ENCODE results near the gene RNF157.
"Not testable (repeated sequence)": the region's sequence is repeated elsewhere in the genome, so short reads cannot be mapped to it uniquely, and the experiment has no call there.

The RNF157 gene

GRCh38 chr17:76223802-76224201 is 16.5 kb downstream of the RNF157 start:
- Histone ChIP-seq H3K9me3 (no peaks in the 10 kb centered on the region), H3K4me1 (no peaks in the 10 kb centered on the region), H3K36me3 (no peaks in the 10 kb centered on the region), H3K27me3 (no peaks in the 10 kb centered on the region), H3K4me3 (ENCODE audit: low read depth, low read length) (no peak overlapping the region)
- TF ChIP-seq CTCF (IDR thresholded peaks at IDR 0.05; ENCODE audit: low read depth, low read length), result no peak
- DNase-seq, result no peak

DNA sequence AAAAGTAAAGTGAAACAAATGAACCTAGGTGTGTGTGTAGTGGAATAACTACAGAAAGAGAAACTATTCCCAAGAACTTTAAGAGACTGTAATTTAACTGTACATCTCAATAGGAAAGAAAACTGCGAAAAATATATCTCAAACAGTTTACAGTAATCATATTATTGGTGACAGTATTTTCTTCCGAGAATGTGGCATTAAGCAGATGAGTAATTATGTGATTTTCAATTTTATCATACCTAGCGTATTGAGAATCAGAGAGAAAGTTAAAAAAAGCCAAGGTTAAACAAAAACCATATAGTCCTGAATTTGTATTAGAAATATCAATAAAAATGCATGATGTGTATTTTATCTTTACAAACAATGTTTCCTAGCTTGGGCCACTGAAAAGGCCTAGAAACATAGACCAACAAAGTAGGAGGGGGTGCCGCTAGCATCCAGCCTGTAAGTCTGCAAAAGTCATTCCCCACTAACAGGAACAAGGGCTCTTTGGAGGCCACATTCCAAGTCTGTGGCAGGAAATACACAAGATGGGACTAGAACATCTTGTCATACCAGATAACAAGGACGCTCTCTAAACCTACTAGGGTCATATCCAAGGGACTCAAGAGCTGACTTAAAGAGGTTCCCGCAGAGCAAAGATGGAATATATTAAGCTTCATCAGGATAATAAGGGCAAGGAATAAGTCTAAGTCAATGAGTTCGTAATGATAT is 20.5 kb downstream of the RNF157 start:
- Histone ChIP-seq H3K27me3 (no peaks in the 10 kb centered on the region), H3K4me3 (ENCODE audit: low read depth, low read length) (no peak overlapping the region), H3K9me3 (no peaks in the 10 kb centered on the region), H3K36me3 (no peaks in the 10 kb centered on the region), H3K4me1 (no peaks in the 10 kb centered on the region)
- no peak for TF ChIP-seq CTCF (IDR thresholded peaks at IDR 0.05; ENCODE audit: low read depth, low read length)
- DNase-seq, result no peak

GRCh38 chr17:76217081-76217480 is 23.2 kb downstream of the RNF157 start:
- Histone ChIP-seq H3K36me3 (no peaks in the 10 kb centered on the region), H3K4me1 (no peaks in the 10 kb centered on the region), H3K9me3 (no peaks in the 10 kb centered on the region), H3K27me3 (no peaks in the 10 kb centered on the region), H3K4me3 (ENCODE audit: low read depth, low read length) (no peak overlapping the region)
- TF ChIP-seq CTCF (IDR thresholded peaks at IDR 0.05; ENCODE audit: low read depth, low read length), result no peak
- no peak for DNase-seq

- no peaks in the 10 kb centered on the region for H3K27me3 ChIP-seq
- no peaks in the 10 kb centered on the region for H3K4me1 ChIP-seq
- no peak for DNase-seq
- H3K36me3 ChIP-seq, result no peaks in the 10 kb centered on the region
- no peak for TF ChIP-seq CTCF (IDR thresholded peaks at IDR 0.05; ENCODE audit: low read depth, low read length)
- no peak overlapping the region for H3K4me3 ChIP-seq (ENCODE audit: low read depth, low read length)
- no peaks in the 10 kb centered on the region for H3K9me3 ChIP-seq
Measured at GRCh38 chr17:76213491-76213890, 26.8 kb downstream of the RNF157 start.

- no peak overlapping the region for H3K4me3 ChIP-seq (ENCODE audit: low read depth, low read length)
- no peak for DNase-seq
- TF ChIP-seq CTCF (IDR thresholded peaks at IDR 0.05; ENCODE audit: low read depth, low read length), result no peak
- H3K36me3 ChIP-seq, result no peaks in the 10 kb centered on the region
- H3K27me3 ChIP-seq, result no peaks in the 10 kb centered on the region
- no peaks in the 10 kb centered on the region for H3K4me1 ChIP-seq
- no peaks in the 10 kb centered on the region for H3K9me3 ChIP-seq
Measured at GRCh38 chr17:76208120-76208519, 32.2 kb downstream of the RNF157 start.

- no peaks in the 10 kb centered on the region for H3K4me1 ChIP-seq
- no peak overlapping the region for H3K4me3 ChIP-seq (ENCODE audit: low read depth, low read length)
- no peak for DNase-seq
Measured at GRCh38 chr17:76207275-76208059, 32.8 kb downstream of the RNF157 start.

GRCh38 chr17:76205542-76206144 is 34.6 kb downstream of the RNF157 start:
- not testable (repeated sequence) for H3K4me1 ChIP-seq; H3K9me3 ChIP-seq; H3K36me3 ChIP-seq; H3K27me3 ChIP-seq; DNase-seq; H3K4me3 ChIP-seq (ENCODE audit: low read depth, low read length)

More at GRCh38 chr17:76207275-76208059, 32.8 kb downstream of the RNF157 start:
- Histone ChIP-seq H3K9me3 (no peaks in the 10 kb centered on the region), H3K36me3 (no peaks in the 10 kb centered on the region), H3K27me3 (no peaks in the 10 kb centered on the region)
- no peak for TF ChIP-seq CTCF (IDR thresholded peaks at IDR 0.05; ENCODE audit: low read depth, low read length)
